Measurements from ENCODE around the gene KLK2.
A peak's percentile ranks its signal among the peaks of the same experiment; 100 is the strongest.
"Not testable (repeated sequence)": the region's sequence is repeated elsewhere in the genome, so short reads cannot be mapped to it uniquely, and the experiment has no call there.

KLK2 gene

GRCh38 chr19:50896089-50896590, 22.9 kb downstream of the KLK2 start:
- DNase-seq = not testable (repeated sequence)

GRCh38 chr19:50896591-50897190, 23.5 kb downstream of the KLK2 start:
- DNase-seq = peak; percentile 51

GRCh38 chr19:50897191-50897607, 24.0 kb downstream of the KLK2 start:
- DNase-seq = no peak

GRCh38 chr19:50897612-50898011, 24.4 kb downstream of the KLK2 start:
- no peak for DNase-seq

- no peak for DNase-seq
Observed at GRCh38 chr19:50898018-50898417, 24.8 kb downstream of the KLK2 start.

- DNase-seq = no peak
Observed at GRCh38 chr19:50899569-50899968, 26.3 kb downstream of the KLK2 start.

- no peak for DNase-seq
Observed at GRCh38 chr19:50902640-50903039, 29.4 kb downstream of the KLK2 start.

GRCh38 chr19:50906217-50906616, 33.0 kb downstream of the KLK2 start:
- DNase-seq = no peak

GRCh38 chr19:50908336-50908735, 35.1 kb downstream of the KLK2 start:
- DNase-seq = no peak

- peak; percentile 6 for DNase-seq
Observed at GRCh38 chr19:50909240-50910070, 36.2 kb downstream of the KLK2 start.

GRCh38 chr19:50910722-50911121, 37.5 kb downstream of the KLK2 start:
- DNase-seq = no peak

GRCh38 chr19:50911206-50912101, 38.2 kb downstream of the KLK2 start, which contains the start of gene KLK4:
TSS of gene KLK4 (minus strand) at chr19:50911395. CDS start at chr19:50910738, 657 bp downstream.
- DNase-seq = no peak

GRCh38 chr19:50912102-50912599, 38.9 kb downstream of the KLK2 start:
- no peak for DNase-seq

GRCh38 chr19:50912727-50913716, 39.8 kb downstream of the KLK2 start:
- no peak for DNase-seq

GRCh38 chr19:50916069-50916468, 42.8 kb downstream of the KLK2 start:
- no peak for DNase-seq

GRCh38 chr19:50921426-50922316, 48.4 kb downstream of the KLK2 start:
- DNase-seq = no peak

GRCh38 chr19:50922317-50922853, 49.1 kb downstream of the KLK2 start:
- peak; percentile 70 for DNase-seq

- DNase-seq = no peak
Observed at GRCh38 chr19:50924586-50924985, 51.3 kb downstream of the KLK2 start.

GRCh38 chr19:50925734-50926133, 52.5 kb downstream of the KLK2 start:
- DNase-seq = no peak

GRCh38 chr19:50926144-50926543, 52.9 kb downstream of the KLK2 start:
- DNase-seq = no peak
